Stimulated activated CD4-positive, alpha-beta T cell treated with anti-CD3 and anti-CD28 coated beads, Interleukin-15, amount 100 ng/mL, for 1 hour (primary cell): ENCODE measurements around the gene PDE6C.
"Not testable (repeated sequence)": the region's sequence is repeated elsewhere in the genome, so short reads cannot be mapped to it uniquely, and the experiment has no call there.

Experiments used
- DNase-seq, 2 donors: peaks; one replicate each; pipeline ENCODE4 v3.0.0-alpha.2; 2020; ENCODE audit warnings: low read depth in 1 of 2, low spot score in 1 of 2

Gene PDE6C

DNA sequence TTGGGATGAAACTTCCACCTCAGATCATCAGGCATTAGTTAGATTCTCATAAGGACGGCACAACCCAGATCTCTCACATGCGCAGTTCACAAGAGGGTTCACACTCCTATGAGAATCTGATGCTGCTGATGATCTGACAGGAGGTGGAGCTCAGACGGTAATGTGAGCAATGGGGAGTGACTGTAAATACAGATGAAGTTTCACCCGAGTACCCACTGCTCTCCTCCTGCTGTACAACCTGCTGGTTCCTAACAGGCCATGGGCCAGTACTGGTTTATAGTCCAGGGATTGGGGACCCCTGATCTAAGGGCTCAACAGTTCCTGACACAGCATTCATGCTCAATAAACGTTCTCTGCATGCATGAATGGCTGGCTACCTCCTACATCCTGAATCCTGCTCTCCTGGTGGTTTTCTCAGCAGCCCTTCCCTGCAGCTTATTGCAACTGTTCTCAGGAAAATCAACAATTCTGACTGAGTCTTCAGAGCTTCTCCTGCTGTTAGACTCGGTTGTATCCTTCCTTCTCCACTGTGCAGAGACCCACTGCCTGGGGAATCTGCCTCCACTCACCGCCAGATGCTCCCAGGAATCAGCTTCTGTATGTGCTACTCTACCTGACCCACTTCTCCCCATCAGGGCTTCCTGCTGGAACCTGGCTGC, 17.4 kb downstream of the PDE6C start:
- no peak for DNase-seq

DNA sequence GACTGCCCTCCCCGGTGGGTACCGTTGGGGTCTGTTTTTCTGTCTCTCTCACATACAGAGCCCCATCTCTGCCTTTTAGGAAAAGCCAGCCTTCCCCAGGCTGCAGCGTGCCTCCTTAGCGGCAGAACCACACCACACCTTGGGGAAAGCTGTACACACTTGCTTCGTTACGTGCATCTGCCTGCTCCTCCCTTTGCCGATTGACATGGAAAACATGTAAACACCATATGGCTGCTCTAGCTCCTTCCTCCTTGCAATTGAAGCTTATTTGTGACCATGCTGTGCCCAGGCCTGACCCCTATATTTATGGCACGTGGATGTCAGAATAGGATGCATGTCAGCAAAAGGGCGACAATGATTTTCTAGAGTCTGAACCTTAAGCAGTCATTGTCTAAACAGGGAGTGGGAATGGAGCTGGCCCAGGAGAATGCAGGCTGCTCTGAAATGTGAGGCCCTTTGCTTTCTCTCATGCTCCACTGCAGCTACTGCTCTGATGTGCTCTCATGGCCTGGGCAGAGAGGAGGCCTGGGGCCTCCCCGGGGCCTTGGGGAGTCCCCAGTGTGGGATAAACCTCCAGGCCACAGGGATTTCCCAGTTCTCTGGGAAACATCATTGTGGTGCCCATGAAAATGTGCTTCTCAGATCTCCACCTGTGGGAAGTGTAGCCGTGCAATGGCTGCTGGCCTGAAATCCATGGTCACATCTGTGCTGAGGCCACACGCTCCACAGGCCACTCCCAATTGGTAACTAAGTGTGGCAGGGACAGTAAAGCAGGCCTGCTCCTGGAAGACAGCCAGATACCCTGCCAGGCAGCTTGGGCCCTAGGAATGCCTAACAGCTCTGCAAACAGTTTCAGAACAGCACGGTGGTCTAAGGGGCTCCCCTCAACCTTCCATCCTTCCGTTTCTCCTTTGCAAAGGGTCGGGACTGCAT, 18.6 kb downstream of the PDE6C start:
- no peak for DNase-seq

GRCh38 chr10:93639791-93640190, 27.5 kb downstream of the PDE6C start:
- DNase-seq, result no peak

DNA sequence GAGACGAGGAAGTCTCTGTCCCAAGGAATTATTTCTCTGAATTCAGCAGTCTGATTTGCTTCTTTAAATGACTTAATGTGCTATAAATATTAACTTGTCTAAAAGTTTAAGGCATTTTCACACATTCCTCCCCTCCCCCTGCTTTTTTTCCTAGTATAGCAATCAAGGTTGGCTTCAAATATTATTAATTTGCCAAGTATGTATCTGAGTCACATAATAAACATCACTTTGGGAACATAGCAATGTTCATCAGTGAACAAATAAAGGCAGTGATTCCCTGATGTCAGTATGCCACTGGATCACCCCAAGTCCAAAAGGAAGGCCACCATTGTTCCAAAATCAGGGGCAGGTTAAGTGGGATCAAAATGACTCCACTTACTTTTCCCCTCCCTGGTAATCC, 40.5 kb downstream of the PDE6C start:
- DNase-seq, result no peak

GRCh38 chr10:93654201-93654600, 41.9 kb downstream of the PDE6C start:
- DNase-seq, result no peak

DNA sequence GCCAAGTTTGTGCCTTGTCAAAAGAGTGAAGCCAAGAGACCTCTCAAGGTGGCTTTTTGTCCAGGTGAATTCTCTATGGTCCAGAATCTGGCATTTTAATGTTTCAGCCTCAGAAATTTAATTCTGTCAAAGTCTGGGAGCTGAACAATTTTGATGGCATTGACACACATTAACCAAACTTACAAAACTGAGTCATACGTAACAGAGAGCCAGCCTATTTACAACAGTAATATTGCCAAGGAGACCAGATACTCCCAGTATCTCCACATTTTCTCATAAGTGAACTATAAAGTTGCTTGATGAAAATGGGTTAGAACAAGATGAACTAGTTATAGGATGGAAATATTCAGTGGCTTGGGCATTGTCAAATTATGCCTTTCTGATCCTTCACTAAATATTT, 43.8 kb downstream of the PDE6C start:
- no peak for DNase-seq

GRCh38 chr10:93657757-93658156, 45.4 kb downstream of the PDE6C start:
- no peak for DNase-seq

DNA sequence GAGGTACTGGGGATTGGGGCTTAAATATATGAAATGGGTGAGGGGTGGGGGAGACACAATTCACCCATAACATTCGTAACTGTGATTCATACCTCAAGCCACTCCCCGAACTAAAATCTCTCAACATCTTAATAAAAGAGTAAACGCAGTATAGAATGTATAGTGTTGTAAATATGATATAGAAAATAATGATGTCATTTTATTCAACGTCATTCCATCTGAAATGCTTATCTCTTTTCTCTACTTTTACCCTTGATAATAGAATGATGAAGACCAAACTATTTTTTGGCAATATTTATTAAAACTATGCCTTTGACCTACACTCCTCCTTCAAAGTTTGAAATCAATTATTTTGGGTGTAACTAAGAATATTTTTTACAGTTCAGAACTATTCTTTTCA, 53.7 kb downstream of the PDE6C start:
- DNase-seq, result no peak

DNA sequence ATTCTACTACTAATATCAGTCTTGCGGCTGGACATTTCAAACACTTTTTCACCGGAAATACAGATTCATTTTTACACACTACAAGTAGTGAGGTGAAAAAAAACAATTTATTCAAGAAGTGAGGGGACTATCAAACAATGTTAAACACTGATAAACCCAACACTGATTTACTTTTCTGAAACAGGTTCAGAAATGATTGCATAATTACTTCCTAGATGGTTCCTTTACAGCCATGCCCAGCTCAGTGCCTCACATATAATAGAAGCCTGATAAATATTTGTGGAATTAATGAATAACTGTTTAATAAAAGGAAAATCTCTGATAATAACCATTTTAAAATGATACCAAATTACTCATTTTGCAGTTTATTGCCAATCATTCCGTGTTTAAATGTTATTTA, 55.5 kb downstream of the PDE6C start:
- DNase-seq, result no peak

DNA sequence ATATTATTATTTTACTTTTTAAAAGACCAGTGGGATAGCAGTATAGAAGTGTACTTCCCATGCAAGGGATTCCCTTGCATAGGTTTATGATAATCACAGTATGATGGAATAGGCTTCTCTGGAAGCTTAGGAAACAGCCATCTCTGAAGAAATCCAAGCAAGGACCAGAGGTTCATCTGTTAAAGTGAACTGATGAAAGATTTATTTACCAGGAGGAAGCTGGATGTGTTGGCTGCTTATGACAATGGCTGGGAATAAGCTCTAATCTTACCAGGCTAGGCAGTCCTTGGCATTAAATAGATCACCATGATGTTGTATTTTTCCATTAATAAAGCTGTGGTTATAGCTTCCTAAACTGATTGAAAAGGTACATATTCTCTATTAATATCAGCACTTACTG, 58.0 kb downstream of the PDE6C start:
- DNase-seq, result no peak

GRCh38 chr10:93671042-93671441, 58.7 kb downstream of the PDE6C start:
- DNase-seq, result no peak

DNA sequence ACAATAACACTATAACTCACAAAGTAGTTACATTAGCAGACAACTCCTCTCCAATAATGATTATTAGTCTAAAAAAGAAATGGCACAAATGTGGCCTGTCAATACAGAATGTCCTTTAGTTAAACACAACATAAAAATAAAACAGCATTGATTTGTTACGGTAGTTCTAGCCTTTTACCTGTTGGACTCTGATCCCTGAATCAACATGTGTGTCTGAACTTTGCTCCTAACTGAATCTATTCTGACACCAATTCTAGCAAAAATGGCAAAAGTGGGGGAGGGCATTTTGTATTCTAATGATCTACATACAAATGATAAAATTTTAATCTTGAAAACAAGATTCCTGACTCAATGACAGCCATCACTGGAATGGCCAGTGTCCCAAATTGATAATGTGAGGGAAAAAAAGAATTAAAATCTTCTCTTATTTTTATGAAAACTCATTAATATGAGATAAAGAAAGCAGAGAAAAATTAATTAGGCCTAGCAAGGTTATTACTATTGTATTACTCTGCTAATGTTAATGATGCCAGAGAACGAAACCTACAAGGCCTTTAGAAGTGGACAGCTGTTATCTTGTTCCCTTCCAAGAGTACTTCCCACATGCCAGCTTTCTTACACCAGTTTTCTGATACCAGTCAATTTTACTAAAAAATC, 59.8 kb downstream of the PDE6C start:
- no peak for DNase-seq

- no peak for DNase-seq
Measured at GRCh38 chr10:93672890-93673289, 60.6 kb downstream of the PDE6C start.

DNA sequence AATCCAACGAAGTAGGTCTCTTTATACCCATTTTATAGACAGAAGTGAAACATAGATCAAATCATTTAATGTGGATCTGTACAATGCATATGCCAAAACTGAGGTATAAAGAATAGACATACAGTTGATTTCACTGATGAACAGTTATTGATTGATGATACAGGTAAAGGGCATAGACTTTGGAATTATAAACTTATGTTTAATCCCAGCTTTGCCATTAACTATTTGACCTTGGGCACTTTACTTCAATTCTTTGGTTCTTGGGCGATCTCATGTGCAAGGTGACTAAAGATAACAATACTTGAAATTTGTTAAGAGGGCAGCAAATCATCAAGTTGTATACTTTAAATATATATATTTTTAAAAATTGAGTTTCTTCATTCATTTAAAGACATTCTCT, 61.5 kb downstream of the PDE6C start:
- DNase-seq, result no peak

DNA sequence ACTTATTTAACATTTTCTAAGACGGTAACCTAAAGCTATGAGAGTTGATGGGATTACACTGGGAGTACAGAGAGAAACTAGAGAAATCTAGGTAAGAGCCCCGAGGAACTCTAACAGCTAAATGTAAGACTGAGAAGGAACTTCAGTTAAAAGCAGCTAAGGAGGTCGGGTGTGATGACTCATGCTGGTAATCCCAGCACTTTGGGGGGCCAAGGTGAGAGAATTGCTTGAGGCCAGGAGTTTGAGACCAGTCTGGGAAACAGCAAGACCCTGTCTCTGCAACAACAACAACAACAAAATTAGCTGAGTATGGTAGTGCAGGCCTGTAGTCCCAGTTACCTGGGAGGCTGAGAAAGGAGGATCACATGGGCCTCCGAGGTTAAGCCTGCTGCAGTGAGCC, 66.0 kb downstream of the PDE6C start:
- DNase-seq, result no peak

- DNase-seq, result no peak
Measured at GRCh38 chr10:93678805-93679587, 66.7 kb downstream of the PDE6C start.

DNA sequence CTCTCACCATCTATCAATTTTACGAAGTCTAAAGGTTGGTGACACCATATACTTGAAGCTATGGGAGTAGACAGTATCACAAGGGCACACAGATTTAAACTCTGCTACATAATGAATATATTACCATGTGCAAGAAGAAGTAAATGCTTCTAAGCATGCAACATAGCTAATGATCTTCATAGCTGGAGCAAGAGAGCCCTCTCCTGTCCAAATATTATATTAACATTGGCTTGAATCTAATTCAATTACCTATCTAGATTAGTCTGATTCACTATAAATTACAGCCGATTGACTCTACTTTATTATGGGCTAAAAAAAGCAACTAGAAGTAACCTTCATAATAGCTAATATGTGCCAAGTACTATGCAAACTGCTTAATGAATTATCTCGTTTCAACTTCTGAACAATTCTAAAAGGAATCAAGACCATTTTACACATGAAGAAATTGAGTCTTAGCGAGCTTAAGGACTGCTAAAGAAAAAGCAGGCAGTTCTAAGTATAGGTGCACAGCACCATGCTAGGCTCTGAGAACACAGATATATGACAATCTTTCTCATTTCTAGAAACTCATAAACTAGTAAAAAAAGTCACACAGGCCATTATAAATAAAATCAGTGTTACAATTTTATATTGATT, 68.2 kb downstream of the PDE6C start:
- no peak for DNase-seq

- no peak for DNase-seq
Measured at GRCh38 chr10:93687737-93688136, 75.4 kb downstream of the PDE6C start.

DNA sequence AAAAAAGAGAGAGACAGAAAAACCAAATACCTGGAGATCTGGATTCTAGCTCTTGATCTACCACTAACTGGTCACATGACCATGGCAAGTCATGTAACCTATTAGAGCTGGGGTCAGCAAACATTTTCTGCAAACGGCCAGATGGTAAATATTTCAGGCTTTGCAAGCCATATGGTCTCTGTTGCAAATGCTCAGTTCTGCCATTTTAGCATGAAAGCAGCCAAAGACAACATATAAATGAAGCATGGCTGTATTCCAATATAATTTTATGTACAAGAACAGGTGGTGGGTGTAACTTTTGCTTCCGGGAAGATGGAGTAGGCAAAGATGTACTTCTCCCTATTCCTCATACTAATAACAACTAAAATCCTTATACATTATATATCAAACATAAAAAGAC, 83.4 kb downstream of the PDE6C start:
- no peak for DNase-seq

GRCh38 chr10:93696582-93696981, 84.2 kb downstream of the PDE6C start:
- not testable (repeated sequence) for DNase-seq

DNA sequence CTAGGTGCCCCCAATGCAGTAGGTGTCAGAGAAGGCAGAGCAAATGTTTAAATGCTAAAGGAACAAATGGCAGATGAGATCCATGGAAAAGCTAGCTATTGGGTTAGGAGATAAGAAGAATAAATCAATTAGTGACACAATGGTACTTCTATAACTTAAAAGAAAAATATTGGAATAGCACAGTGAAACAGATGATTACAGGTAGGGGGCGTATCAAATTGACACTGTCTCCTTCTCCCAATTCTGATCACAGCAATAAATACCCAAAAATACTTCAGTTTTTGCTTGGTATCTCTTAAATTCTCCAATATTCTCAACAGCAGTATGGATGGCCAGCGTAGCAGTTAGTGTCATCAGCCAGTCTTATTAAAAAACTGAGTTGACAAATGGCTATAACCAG, 84.9 kb downstream of the PDE6C start:
- DNase-seq, result no peak
